ENCODE measurements around the gene ATG3. TPM values are rescaled to one million over a fixed set of nuclear protein-coding genes. Genes with fewer than 3 reads are reported as not detected.
"Not testable (repeated sequence)": the region's sequence is repeated elsewhere in the genome, so short reads cannot be mapped to it uniquely, and the experiment has no call there.

The ATG3 gene
- total RNA-seq, 1 donor from 2014 or later: 39.0 TPM

DNA sequence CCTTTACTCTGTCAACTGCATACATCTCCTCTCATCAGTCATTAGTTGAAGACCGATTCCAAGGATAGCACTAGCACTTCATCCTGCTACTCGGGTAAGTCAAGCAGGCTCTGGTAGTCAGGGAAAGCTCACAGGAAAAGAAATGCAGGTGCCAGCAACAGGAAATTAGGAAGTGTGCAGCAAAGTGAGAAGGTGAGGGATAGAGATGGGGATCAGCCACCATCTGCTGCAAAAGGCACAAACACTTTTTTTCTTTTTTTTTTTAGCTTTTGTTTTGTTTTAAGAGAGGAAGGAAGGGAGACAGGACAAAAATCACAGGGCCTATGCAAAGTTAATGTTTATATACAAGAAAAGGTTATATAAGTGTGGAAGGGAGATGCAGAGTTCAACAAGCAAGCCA, 53.5 kb downstream of the ATG3 start:
- DNase-seq (no peak), ATAC-seq (no peak)
- intact Hi-C loops (cut with micrococcal nuclease): no loop called here

DNA sequence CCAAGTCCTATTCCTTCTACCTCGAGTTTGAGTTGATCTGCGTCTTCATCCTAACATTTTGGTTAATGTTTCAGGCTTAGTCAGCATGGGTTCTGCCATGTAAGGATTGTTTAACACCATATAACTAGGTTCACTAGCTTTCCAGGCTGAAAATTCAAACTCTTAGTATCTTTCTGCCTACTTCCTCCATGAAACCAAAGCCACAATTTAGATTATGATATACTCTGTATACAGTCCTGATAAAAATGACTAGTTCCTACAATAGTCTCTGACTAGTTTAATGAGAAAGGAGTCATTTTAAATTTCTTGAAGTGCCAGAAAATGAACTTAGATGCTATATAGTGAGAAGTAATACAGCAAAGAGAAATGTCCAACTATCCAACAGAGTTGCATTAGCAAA, 55.9 kb downstream of the ATG3 start:
- intact Hi-C loops (cut with micrococcal nuclease): no loop called here
- no peak for DNase-seq
- no peak for ATAC-seq

DNA sequence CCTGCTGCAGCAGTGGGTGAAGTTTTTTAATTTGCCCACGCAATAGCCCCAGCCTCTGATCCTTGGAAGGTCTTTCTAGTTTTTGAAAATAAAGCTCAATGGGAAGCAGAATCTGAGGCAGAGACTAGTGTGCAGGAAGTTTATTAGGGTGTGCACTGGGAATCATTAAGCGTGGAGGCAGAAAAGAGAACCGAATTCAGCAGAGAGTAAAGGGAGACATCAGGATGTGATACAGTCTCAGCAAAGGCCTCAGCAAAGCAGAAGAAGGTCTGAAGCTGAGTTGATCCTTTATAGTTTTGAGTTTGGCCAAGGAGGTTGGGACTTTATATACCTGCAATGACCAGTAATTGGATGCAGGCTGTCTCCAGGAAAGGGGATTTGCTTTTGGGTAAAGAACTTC, 57.6 kb downstream of the ATG3 start:
- no peak for DNase-seq
- intact Hi-C loops (cut with micrococcal nuclease): no loop called here

DNA sequence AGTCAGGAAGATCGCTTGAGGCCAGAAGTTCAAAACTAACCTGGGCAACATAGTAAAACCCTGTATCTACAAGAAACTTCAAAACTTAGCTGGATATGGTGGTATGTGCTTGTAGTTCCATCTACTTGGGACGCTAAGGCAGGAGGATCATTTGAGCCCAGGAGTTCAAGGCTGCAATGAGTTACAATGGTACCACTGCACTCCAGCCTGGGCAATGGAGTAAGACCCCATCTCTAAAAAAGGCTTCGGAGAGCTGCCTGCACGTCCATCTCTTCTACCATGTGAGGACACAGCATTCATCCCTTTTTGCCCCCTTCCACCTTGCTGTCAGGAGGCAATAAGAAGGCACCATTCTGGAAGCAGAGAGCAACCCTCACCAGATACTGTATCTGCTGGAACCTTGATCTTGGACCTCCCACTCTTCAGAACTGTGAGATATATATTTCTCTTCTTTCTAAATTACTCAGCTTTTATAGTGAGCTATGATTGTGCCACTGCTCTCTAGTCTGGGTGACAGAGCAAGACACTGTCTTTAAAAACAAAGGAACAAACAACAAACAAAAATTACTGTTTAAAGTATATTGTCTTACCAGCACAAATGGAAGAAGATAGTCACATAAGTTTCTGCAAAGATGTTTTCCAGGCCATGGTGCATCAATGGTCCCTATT, 58.3 kb downstream of the ATG3 start:
- intact Hi-C loops (cut with micrococcal nuclease): no loop called here
- ATAC-seq: no peak
- no peak for DNase-seq

More for the DNA sequence above, 57.6 kb downstream of the ATG3 start:
- ATAC-seq: no peak

DNA sequence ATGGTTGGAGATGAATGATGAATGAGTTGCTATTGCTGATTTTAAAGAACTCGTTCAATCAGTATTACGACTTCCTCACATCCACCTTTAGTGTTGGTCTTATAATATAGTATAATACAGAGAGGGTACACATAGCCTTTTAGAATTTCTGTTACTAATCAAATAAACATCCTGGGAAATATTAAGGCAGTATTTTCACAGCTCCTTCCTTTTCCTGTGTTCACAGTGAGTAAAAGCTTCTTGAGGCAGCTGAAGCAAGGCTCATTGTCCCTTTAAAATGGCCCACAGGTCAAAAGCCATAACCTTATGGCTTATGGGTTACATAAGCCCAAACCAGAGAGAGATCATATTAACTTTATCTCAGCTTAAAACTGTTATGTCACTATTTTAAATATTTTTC, 61.1 kb downstream of the ATG3 start:
- DNase-seq (no peak), ATAC-seq (no peak)
- intact Hi-C loops (cut with micrococcal nuclease): no loop called here

DNA sequence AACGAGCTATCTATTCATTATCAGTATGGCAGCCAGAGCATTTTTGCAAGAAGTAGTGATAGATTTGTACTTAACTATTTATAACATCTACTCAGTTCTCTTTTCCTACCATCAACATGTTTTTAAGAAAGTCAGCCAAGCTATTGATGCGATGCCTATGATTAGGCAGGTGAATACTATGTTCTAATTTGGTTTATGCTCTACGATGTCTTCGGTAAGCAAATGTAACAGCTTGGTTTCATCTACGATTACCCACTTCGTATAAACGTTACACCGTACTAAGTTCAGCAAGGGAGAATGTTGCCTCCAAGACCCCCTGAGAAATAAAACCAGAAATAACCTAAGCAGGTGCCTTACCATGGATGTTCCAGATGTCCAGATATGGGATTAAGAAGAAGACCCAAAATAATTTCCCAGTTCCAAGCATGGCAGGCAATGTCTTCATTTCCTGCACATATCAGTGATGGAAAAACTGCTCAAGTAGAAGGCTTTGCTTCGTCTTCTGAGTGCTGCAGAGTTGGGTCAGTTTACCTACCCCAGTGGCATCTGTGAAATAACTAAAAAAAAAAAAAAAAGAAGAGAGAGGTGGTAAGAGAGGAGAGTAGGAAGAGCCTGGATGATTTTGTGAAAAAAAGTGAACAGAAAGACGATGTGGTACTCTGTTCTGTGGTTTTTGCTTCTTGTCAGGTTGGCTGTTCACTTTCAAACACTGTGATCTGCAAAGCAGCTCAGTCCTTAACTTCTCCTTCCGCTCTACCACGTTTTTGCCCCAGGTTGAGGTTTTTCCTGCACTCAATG, 62.6 kb downstream of the ATG3 start, which contains the start of gene BTLA:
Gene BTLA, minus strand, starts transcription at position 559 of the 798 bp plus-strand sequence. Its CDS starts 114 bp downstream, at position 445.
- no peak for ATAC-seq
- intact Hi-C loops (cut with micrococcal nuclease): no loop called here

DNA sequence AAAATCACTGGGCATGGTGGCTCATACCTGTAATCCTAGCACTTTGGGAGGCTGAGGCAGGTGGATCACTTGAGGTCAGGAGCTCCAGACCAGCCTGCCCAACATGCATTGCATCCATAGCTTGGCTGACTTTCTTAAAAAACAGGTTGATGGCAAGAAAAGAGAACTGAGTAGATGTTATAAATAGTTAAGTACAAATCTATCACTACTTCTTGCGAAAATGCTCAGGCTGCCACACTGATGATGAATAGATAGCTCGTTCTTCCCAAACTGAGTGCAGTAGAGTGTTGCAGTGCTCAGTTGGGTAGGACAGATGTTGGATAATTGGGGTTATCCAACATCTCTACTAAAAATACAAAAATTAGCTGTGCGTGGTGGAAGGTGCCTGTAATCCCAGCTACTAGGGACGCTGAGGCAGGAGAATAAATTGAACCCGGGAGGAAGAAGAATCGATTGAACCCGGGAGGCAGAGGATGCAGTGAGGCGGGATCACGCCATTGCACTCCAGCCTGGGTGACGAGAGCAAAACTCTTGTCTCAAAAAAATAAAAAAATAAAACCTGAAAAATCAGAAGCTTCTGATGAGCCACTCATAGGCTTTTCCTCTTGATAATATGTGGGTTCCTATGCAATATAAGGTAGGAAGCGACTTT, 63.7 kb downstream of the ATG3 start:
- no peak for DNase-seq
- ATAC-seq: no peak
- intact Hi-C loops (cut with micrococcal nuclease): no loop called here

More for the DNA sequence above, 62.6 kb downstream of the ATG3 start, which contains the start of gene BTLA:
- DNase-seq: no peak

DNA sequence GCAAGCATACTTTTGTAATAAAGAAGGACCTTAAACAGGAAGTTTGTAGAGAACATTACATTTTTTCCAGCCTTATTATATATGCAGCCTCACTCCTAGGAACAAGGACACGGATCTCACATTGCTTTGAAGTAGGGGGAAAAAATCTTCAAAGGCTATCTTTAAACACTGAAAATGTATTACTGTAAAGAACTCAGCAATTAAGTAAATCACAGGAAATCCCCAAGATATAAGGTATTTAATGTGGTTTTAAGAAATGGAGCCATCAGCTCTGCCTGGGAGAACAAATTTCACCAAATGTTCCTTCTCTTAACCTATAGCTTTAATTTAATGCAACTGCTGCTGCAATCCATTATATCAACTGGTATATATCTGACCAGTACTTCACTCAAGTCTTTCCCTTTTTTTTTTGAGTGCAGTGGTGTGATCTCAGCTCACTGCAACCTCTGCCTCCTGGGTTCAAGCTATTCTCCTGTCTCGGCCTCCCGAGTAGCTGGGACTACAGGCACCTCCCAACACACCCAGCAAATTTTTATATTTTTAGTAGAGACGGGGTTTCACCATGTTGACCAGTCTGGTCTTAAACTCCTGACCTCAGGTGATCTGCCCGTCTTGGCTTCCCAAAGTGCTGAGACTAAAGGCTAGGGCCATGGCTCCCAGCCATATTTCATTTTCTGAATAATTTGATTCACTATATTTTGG, 65.2 kb downstream of the ATG3 start:
- intact Hi-C loops (cut with micrococcal nuclease): no loop called here
- DNase-seq (no peak), ATAC-seq (no peak)

DNA sequence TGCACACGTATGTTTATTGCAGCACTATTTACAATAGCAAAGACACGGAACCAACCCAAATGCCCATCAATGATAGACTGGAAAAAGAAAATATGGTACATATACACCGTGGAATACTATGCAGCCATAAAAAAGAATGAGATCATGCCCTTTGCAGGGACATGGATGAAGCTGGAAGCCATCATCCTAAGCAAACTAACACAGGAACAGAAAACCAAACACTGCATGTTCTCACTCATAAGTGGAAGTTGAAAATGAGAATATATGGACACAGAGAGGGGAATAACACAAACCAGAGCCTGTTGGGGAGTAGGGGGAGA, 67.4 kb downstream of the ATG3 start:
- intact Hi-C loops (cut with micrococcal nuclease); ATAC-seq; DNase-seq: not testable (repeated sequence)

DNA sequence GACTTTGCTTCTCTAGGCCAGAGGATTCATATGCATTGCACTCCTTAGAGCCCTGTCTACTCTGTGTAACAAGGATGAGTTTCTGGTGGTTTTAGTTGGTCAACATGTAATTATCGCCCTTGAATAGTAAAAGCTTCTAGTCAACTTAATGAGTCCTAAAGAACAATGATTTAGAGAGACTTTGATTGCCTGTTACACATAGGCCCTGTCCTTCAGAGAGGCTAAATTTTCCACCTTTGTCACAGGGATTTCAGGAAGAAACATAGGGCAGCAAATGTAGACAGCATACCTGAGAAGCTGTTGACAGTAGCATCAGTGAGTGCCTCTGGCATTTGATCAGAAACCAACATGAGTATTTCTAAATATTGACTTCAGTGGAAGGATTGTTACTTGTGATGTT, 69.6 kb downstream of the ATG3 start:
- DNase-seq (no peak), ATAC-seq (no peak)
- intact Hi-C loops (cut with micrococcal nuclease): no loop called here

DNA sequence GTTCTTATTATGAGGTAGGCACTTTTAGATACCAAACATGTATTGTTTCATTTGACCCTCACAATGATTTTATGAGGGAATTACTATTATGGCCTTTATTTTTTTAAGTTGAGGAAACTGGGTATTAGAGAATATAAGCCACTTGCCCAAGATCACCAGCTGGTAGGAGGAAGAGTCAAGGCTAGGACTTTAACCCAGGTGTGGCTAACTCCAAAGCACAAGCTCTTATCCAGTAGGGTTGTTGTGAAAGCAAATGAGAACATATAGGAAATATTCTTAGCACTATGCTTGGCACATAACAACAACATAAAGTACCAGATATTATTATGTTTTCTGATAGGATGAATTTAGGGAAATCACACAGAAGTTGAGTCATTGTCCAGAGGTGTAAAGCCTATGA, 70.4 kb downstream of the ATG3 start:
- ATAC-seq: no peak
- intact Hi-C loops (cut with micrococcal nuclease): no loop called here
- no peak for DNase-seq

DNA sequence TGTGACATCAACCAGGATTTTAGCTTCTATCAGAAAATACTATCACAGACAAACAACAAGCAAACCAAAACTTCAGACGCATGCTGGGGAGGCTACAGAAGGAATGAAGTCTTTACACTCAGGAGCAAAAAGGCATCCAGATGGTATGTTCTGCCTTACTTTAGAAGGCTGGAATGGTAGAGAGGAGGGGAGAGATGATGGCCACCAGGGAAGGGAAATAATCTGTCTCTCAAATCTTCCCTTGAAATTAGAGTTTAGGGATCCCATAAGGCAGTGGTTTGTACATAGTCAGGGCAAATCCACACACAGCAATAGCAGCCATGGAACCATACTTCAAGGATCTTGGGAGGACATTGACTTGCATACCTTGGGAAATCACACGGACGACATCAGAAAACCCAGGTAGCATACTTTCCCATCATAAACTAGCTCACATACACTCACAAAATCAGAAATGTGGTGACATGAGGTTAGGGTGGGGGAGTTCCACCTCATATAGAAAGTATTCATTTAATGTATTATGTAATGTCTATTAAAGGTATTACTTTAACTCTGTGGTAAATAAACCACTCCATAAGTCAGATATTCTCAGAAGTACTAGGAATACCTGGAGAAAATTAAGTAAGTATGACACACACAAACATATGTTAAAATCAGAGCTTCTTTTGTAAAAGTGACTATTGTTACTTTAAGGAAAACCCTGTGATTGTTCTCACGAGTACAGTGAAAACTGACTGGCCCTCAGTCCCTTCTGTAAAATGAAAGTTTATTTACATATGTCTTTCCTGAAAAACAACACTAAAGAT, 71.9 kb downstream of the ATG3 start:
- no peak for ATAC-seq
- intact Hi-C loops (cut with micrococcal nuclease): no loop called here
- no peak for DNase-seq

DNA sequence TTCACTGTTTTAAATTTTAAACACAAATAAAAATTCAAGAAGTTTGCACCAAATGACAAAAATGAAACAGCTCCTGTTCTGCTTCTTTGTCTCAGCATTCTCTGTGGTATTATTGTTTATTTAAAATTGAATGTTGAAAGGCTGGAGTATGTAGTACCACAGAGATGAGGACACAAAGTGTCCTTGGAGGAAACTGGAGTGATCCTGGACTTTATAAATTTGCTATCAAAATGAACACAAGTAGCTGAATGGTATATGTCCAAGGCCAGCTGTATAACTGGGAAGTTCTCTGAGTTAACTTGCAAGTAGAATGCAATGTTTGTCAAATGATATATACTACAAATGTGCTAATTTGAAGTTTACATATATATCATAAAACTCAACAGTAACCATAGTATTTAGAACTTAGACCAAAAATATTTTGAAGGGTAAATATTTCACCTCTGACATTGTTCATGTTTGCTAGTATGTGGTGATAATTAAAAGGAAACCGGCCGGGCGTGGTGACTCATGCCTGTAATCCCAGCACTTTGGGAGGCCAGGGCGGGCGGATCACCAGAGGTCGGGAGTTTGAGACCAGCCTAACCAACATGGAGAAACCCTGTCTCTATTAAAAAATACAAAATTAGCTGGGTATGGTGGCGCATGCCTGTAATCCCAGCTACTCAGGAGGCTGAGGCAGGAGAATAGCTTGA, 74.8 kb downstream of the ATG3 start:
- ATAC-seq (no peak), DNase-seq (no peak)
- intact Hi-C loops (cut with micrococcal nuclease): no loop called here

DNA sequence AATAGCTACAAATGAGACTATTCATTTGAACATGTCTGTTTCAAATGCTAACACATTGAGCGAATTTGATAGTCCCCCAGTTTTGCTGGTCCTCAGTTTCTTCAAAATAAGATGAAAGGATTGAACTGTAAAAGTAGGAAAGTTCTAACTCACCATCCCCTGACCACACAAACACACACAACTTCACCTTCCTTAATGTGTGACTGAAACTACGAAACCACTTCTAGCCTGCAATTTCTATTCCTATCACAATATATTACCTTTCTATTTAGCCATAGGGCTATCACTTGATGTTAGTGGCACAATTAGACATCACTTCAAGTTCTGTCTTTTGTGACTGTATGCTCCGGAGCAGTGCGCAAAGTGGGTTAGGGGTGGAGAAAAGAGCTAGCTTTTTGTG, 77.4 kb downstream of the ATG3 start:
- DNase-seq (no peak), ATAC-seq (no peak)
- intact Hi-C loops (cut with micrococcal nuclease): no loop called here

DNA sequence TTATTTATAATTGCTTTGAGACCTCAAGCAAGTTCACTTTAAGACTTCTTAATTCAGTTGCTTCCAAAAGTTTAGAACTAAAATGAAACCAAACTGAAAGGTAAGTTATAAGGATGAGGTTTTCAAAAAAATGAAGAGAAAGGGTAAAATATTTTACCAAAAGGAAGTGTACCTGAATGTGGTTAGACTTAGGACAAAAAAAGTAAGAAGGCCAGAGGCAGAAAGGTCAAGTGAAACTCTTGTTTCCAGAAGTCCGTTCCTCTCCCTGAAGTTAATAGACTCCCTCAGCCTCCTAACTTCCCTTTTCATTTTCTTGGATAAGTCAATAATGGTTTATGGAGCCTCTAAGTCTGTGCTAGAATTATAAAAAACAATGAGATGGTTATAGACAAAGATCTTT, 79.1 kb downstream of the ATG3 start:
- ATAC-seq (no peak), DNase-seq (no peak)
- intact Hi-C loops (cut with micrococcal nuclease): no loop called here
